HepG2 (cell line): ENCODE data around the gene FRMD8. TPM values are rescaled to one million over a fixed set of nuclear protein-coding genes. Genes with fewer than 3 reads are reported as not detected.

ENCODE experiments used
- GLI4 ChIP-seq: sonication (generic); formaldehyde crosslinking; IDR thresholded peaks from 2 replicates; pipeline ENCODE4 v1.5.1; 2020; ENCODE audit warnings: missing genetic modification reagents, mild to moderate bottlenecking, moderate library complexity, borderline replicate concordance
- HMGXB3 ChIP-seq: sonication (generic); formaldehyde crosslinking; IDR thresholded peaks from 2 replicates; pipeline ENCODE4 v1.4.0; 2020; ENCODE audit warnings: missing genetic modification reagents, borderline replicate concordance
- IRF9 ChIP-seq: sonication (generic); formaldehyde crosslinking; IDR thresholded peaks from 2 replicates; pipeline ENCODE4 v1.8.0; 2022; ENCODE audit warnings: missing genetic modification reagents, mild to moderate bottlenecking, borderline replicate concordance
- MTA3 ChIP-seq: sonication (generic); formaldehyde crosslinking; IDR thresholded peaks from 2 replicates; pipeline ENCODE4 v1.4.0; 2020; ENCODE audit warnings: missing genetic modification reagents
- NR2C2 ChIP-seq: sonication (generic); formaldehyde crosslinking; IDR thresholded peaks from 2 replicates; pipeline ENCODE4 v1.4.0; 2020; ENCODE audit warnings: missing genetic modification reagents, mild to moderate bottlenecking, moderate library complexity, borderline replicate concordance
- PHF8 ChIP-seq: sonication (generic); formaldehyde crosslinking; IDR thresholded peaks from 2 replicates; pipeline ENCODE4 v1.5.0; 2020; ENCODE audit warnings: missing genetic modification reagents
- PRDM4 ChIP-seq: sonication (generic); formaldehyde crosslinking; IDR thresholded peaks from 2 replicates; pipeline ENCODE4 v1.9.0; 2021; ENCODE audit warnings: missing genetic modification reagents, borderline replicate concordance
- RFX3 ChIP-seq: IDR thresholded peaks from 2 replicates; pipeline ENCODE4 v1.6.1; 2016; ENCODE audit warnings: missing biosample characterization, missing genetic modification reagents
- SNAI1 ChIP-seq: sonication (generic); formaldehyde crosslinking; IDR thresholded peaks from 2 replicates; pipeline ENCODE4 v1.5.0; 2020; ENCODE audit warnings: mild to moderate bottlenecking, missing genetic modification reagents, borderline replicate concordance
- U2AF2 ChIP-seq: fragments of 200-400 bp; formaldehyde crosslinking; IDR thresholded peaks from 2 replicates; pipeline ENCODE4 v1.6.1; 2017; ENCODE audit warnings: low read depth, mild to moderate bottlenecking, low read length
- ZBED4 ChIP-seq: sonication (generic); formaldehyde crosslinking; IDR thresholded peaks from 2 replicates; pipeline ENCODE4 v1.4.0; 2020; ENCODE audit warnings: missing genetic modification reagents, borderline replicate concordance
- ZBTB42 ChIP-seq: sonication (generic); formaldehyde crosslinking; IDR thresholded peaks from 2 replicates; pipeline ENCODE4 v1.5.0; 2020; ENCODE audit warnings: mild to moderate bottlenecking, missing genetic modification reagents
- ZNF138 ChIP-seq: sonication (generic); formaldehyde crosslinking; IDR thresholded peaks from 2 replicates; pipeline ENCODE4 v1.5.0; 2020; ENCODE audit warnings: mild to moderate bottlenecking, low read depth, missing genetic modification reagents
- ZNF280D ChIP-seq: sonication (generic); formaldehyde crosslinking; IDR thresholded peaks from 2 replicates; pipeline ENCODE4 v1.5.1; 2020; ENCODE audit warnings: mild to moderate bottlenecking, missing genetic modification reagents
- ZNF326 ChIP-seq: sonication (generic); formaldehyde crosslinking; IDR thresholded peaks from 2 replicates; pipeline ENCODE4 v1.4.0; 2020; ENCODE audit warnings: missing genetic modification reagents, borderline replicate concordance
- polyA plus RNA-seq, 8 experiments: library from polyadenylated mRNA; depleted of rRNA in 3 of 8; stranded (reverse) in 7 of 8; unstranded in 1 of 8; fragments of >200 nt; fragmentation: Illumina TruSeq in 4 of 8; extraction: Trizol in 4 of 8; gene quantifications; 2 replicates each; pipeline versions ENCODE4 v1.2.1 to v1.2.3, GENCODE V29; 2011 to 2016; ENCODE audit warnings: low read depth in 4 of 8, missing spikeins in 1 of 8, mixed read lengths in 1 of 8; ENCODE audit not compliant: insufficient read depth in 1 of 8
- total RNA-seq, 5 experiments: library from RNA; depleted of rRNA; stranded (reverse); fragments of >200 nt; fragmentation: Illumina TruSeq; extraction: Trizol; gene quantifications; 2 replicates each; pipeline ENCODE4 v1.2.3, GENCODE V29; 2016; ENCODE audit warnings: low read depth in 1 of 5

The FRMD8 gene
- total and polyA plus RNA-seq, 2 of the 13 experiments (the other 11 are each of a cell fraction or from before 2014, with no cell fraction given) = 5.8 to 20.6 TPM

- TF ChIP-seq ZBED4 (CRISPR knock-in tag) (no peak), NR2C2 (no peak), PHF8 (CRISPR knock-in tag) (0 out of 2 replicates have a peak, but pooled peaks have one; percentile 2), SNAI1 (CRISPR knock-in tag) (0 out of 2 replicates have a peak, but pooled peaks have one; percentile 23), ZNF280D (CRISPR knock-in tag) (no peak), ZNF326 (CRISPR knock-in tag) (no peak), HMGXB3 (CRISPR knock-in tag) (no peak), U2AF2 (no peak), ZBTB42 (peak; percentile 20), IRF9 (CRISPR knock-in tag) (no peak), ZNF138 (CRISPR knock-in tag) (no peak), RFX3 (CRISPR knock-in tag) (no peak), PRDM4 (CRISPR knock-in tag) (no peak), GLI4 (CRISPR knock-in tag) (no peak), MTA3 (CRISPR knock-in tag) (no peak)
Measured at GRCh38 chr11:65419460-65419771, 33.0 kb downstream of the FRMD8 start (continued).
